ENCODE data around the gene ZNF117. TPM values are rescaled to one million over a fixed set of nuclear protein-coding genes. Genes with fewer than 3 reads are reported as not detected.
"Not testable (repeated sequence)": the region's sequence is repeated elsewhere in the genome, so short reads cannot be mapped to it uniquely, and the experiment has no call there.

The ZNF117 gene
- total RNA-seq, 4 donors from 2014 or later = 2.2 to 48.6 (median 7.0) TPM

DNA sequence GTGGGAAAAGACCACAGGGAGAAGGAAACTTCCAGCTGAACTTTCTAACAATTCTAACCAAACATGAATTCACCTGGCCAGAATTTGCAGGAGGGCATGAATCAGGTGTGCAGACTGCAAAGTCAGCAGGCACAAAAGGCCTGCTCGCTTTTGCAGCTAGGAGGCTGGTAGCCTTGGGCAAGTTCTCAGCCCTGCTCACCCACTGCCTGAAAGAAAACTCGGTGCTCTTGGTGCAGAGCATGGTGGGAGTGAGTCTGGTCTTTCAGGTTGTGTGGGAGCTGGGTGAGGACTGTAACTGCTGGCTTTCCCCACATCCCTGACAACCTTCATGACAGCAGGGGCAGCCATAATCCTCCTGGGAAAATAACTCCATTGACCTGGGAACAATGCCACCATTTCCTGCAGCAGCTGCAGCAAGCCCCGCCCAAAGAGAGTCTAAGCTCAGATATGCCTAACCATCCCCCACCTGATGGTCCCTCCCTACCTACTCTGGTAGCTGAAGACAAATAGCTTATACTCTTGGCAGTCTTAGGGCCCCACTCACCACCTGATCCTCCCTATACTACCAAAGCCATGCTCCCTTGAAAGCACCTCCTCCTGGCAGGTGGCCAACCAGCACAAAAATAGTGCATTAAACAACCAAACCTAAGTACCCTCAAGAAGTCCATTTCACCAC lies 31.6 kb downstream of the ZNF117 start:
- H3K27ac ChIP-seq = no peak overlapping the region
- peaks cover 0 to 6% of the 10 kb centered on the region in 2 donors for H3K9me3 ChIP-seq
- in situ Hi-C loops (cut with MboI; ENCODE audit: low pct_ligation_motif_present in 1 of 4, low pct_unique_long_range_greater_than_20kb in 1 of 4, low sequenced_read_pairs in 3 of 4) (loop anchor here in 3 of 4 donors (10.0 to 25.0 kb wide), 3 partner anchors 253 to 353 kb away; no protein-coding TSS in a partner anchor), intact Hi-C loops (cut with DNase I; ENCODE audit: low total_unique reads) (no loop called here)
- no peaks in the 10 kb centered on the region for H3K4me1 ChIP-seq
- DNase-seq = no peak
- H3K4me3 ChIP-seq = no peak overlapping the region
- TF ChIP-seq POLR2AphosphoS5 (IDR thresholded peaks at IDR 0.05) (no peak), POLR2A (IDR thresholded peaks at IDR 0.05) (no peak), EP300 (IDR thresholded peaks at IDR 0.05; ENCODE audit: low read depth) (no peak)
- TF ChIP-seq, protein P1, sequence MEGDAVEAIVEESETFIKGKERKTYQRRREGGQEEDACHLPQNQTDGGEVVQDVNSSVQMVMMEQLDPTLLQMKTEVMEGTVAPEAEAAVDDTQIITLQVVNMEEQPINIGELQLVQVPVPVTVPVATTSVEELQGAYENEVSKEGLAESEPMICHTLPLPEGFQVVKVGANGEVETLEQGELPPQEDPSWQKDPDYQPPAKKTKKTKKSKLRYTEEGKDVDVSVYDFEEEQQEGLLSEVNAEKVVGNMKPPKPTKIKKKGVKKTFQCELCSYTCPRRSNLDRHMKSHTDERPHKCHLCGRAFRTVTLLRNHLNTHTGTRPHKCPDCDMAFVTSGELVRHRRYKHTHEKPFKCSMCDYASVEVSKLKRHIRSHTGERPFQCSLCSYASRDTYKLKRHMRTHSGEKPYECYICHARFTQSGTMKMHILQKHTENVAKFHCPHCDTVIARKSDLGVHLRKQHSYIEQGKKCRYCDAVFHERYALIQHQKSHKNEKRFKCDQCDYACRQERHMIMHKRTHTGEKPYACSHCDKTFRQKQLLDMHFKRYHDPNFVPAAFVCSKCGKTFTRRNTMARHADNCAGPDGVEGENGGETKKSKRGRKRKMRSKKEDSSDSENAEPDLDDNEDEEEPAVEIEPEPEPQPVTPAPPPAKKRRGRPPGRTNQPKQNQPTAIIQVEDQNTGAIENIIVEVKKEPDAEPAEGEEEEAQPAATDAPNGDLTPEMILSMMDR (IDR thresholded peaks at IDR 0.05) = no peak
- no peaks in the 10 kb centered on the region for H3K36me3 ChIP-seq
- no peaks in the 10 kb centered on the region for H3K27me3 ChIP-seq
- 87% methylated on average over 3 of the region's 3 CpGs; no CpG with 5 or more reads in 1 of the 2 donors for WGBS, 2 donors (ENCODE audit: low coverage in 1 of 2)

DNA sequence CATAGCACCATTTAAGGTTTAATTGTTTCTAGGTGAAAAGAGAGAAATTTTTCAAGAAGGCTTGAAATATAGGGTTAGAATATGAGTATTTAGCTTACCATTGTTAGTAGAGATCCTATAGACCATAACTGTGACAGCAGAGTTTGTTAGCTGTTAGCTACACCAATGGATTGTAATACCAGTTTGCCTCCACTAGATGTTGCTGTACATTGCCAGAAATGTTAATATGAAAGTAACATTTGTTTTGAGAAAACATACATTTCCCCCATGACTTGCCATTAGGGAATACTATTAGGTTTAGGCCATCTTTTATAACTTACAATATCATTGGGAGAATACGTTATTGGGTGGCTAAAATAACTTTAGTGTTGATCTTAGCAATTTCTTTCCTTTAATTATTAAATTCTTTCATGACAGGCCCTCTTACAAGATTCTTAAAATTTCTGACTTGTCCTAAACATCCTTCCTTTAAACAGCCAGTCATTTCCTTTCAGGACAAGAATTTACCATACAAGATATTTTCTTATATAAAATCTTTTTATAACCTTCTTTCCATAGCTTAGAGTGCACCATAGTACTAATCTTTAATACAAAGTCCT lies 39.5 kb downstream of the ZNF117 start:
- no peak for DNase-seq
- no peak overlapping the region for H3K27ac ChIP-seq
- intact Hi-C loops (cut with DNase I; ENCODE audit: low total_unique reads) = no loop called here

DNA sequence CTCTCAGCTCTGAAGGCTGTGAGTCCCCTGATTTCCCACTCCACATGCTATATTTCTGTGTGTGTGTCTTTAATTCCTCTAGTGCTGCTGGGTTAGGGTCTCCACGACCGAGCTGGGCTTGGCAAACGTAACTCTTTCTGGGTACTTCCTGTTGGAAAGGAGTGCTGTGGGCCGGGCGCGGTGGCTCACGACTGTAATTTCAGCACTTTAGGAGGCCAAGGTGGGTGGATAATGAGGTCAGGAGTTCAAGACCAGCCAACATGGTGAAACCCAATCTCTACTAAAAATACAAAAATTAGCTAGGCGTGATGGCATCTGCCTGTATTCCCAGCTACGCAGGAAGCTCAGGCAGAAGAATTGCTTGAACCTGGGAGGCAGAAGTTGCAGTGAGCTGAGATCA lies 40.2 kb downstream of the ZNF117 start:
- intact Hi-C loops (cut with DNase I; ENCODE audit: low total_unique reads); H3K27ac ChIP-seq; H3K36me3 ChIP-seq; H3K4me1 ChIP-seq; H3K4me3 ChIP-seq; DNase-seq; H3K9me3 ChIP-seq: not testable (repeated sequence)
- 40 to 50% methylated on average over 1 to 9 of the region's 9 CpGs for WGBS, 2 donors (ENCODE audit: low coverage in 1 of 2)
- peaks cover 32% of the 10 kb centered on the region for H3K27me3 ChIP-seq
- in situ Hi-C loops (cut with MboI; ENCODE audit: low pct_ligation_motif_present in 1 of 4, low pct_unique_long_range_greater_than_20kb in 1 of 4, low sequenced_read_pairs in 3 of 4) = loop anchor here in 3 of 4 donors (10.0 to 25.0 kb wide), 3 partner anchors 262 to 362 kb away; no protein-coding TSS in a partner anchor

More for the DNA sequence above, 39.5 kb downstream of the ZNF117 start:
- Histone ChIP-seq H3K4me3 (no peak overlapping the region), H3K27me3 (peaks cover 25% of the 10 kb centered on the region), H3K36me3 (no peaks in the 10 kb centered on the region), H3K9me3 (no peaks in the 10 kb centered on the region), H3K4me1 (peaks cover 8 to 10% (median 9%) of the 10 kb centered on the region in 4 donors)
- TF ChIP-seq, protein P1 (IDR thresholded peaks at IDR 0.05) = peak; percentile 73 to 83 (median 80)
- TF ChIP-seq POLR2AphosphoS5 (IDR thresholded peaks at IDR 0.05) = no peak
- 0 to 9% methylated on average over 1 of the region's 1 CpG for WGBS, 2 donors (ENCODE audit: low coverage in 1 of 2)
- in situ Hi-C loops (cut with MboI; ENCODE audit: low pct_ligation_motif_present in 1 of 4, low pct_unique_long_range_greater_than_20kb in 1 of 4, low sequenced_read_pairs in 3 of 4) = loop anchor here in 3 of 4 donors (10.0 to 25.0 kb wide), 3 partner anchors 261 to 361 kb away; no protein-coding TSS in a partner anchor

DNA sequence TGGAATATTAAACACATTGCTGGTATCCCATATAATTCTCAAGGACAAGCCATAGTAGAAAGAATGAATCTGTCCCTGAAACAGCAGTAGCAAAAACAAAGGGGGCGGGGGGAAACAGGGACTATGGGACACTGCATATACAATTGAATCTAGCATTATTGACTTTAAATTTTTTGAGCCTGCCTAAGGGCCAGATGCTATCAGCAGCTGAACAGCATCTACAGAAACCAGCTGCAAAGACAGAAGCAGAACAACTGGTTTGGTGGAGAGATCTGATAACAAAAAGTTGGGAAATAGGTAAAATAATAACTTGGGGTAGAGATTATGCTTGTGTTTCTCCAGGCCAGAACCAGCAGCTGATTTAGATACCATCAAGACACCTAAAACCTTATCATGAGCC lies 42.1 kb downstream of the ZNF117 start:
- H3K4me3 ChIP-seq; H3K36me3 ChIP-seq; H3K9me3 ChIP-seq; in situ Hi-C loops (cut with MboI; ENCODE audit: low pct_ligation_motif_present in 1 of 4, low pct_unique_long_range_greater_than_20kb in 1 of 4, low sequenced_read_pairs in 3 of 4); H3K27ac ChIP-seq; H3K4me1 ChIP-seq; intact Hi-C loops (cut with DNase I; ENCODE audit: low total_unique reads); DNase-seq: not testable (repeated sequence)
- H3K27me3 ChIP-seq = peaks cover 42% of the 10 kb centered on the region
- WGBS, 2 donors (ENCODE audit: low coverage in 1 of 2) = 97 to 100% methylated on average over 1 of the region's 1 CpG

DNA sequence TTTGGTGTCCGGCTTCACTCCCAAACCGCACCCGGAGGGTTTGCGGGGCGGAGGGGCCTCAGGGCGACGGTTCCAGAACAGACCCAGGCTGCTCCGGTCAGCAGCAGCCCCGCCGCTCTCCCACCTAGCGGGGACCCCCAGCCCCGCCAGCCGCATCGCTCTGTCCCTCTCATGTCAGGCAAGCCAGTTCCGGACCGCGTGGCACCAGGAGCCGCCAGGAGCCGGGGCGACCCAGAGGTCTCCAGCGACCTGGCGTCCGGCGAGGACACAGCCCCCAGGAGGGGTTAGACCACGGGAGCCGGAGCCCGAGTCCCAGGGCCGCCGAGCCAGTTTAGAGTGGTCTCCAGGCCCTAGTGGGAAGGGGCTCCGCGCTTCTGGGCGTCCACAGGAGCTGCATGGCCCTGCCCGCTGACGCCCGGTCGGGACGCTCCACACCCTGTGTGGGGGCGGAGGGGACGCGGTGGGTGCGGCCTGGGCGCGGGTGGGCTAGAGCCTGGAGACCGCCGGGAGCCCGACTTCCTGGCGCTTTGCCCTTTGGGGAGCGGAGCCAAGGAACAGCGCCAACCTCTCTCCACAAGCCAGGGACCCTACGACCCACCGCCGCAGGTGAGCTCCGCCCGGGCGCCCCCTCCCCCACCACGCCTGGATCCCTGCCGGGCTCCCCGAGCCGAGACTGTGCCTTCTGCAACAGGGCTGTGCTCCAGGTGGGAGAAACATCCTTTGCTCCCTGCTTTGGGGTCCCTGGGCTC lies 43.4 kb downstream of the ZNF117 start:
- intact Hi-C loops (cut with DNase I; ENCODE audit: low total_unique reads) (no loop called here), in situ Hi-C loops (cut with MboI; ENCODE audit: low pct_ligation_motif_present in 1 of 4, low pct_unique_long_range_greater_than_20kb in 1 of 4, low sequenced_read_pairs in 3 of 4) (no loop called here)
- Histone ChIP-seq H3K27me3 (peaks cover 42% of the 10 kb centered on the region), H3K4me3 (peak overlapping the region in 3 of 4 donors; percentile 2 to 38 (median 21)), H3K36me3 (no peaks in the 10 kb centered on the region), H3K4me1 (peaks cover 8 to 10% (median 9%) of the 10 kb centered on the region in 4 donors), H3K9me3 (no peaks in the 10 kb centered on the region), H3K27ac (no peak overlapping the region)
- WGBS, 2 donors (ENCODE audit: low coverage in 1 of 2) = 10% methylated on average over 35 of the region's 59 CpGs; no CpG with 5 or more reads in 1 of the 2 donors
- no peak for DNase-seq
- TF ChIP-seq, protein P1 (IDR thresholded peaks at IDR 0.05) = no peak
- no peak for TF ChIP-seq POLR2A (IDR thresholded peaks at IDR 0.05)
- TF ChIP-seq EP300 (IDR thresholded peaks at IDR 0.05; ENCODE audit: low read depth) = no peak
- no peak for TF ChIP-seq POLR2AphosphoS5 (IDR thresholded peaks at IDR 0.05)
